ENCODE data around the gene C5orf58.
"Not testable (repeated sequence)": the region's sequence is repeated elsewhere in the genome, so short reads cannot be mapped to it uniquely, and the experiment has no call there.

Gene C5orf58

DNA sequence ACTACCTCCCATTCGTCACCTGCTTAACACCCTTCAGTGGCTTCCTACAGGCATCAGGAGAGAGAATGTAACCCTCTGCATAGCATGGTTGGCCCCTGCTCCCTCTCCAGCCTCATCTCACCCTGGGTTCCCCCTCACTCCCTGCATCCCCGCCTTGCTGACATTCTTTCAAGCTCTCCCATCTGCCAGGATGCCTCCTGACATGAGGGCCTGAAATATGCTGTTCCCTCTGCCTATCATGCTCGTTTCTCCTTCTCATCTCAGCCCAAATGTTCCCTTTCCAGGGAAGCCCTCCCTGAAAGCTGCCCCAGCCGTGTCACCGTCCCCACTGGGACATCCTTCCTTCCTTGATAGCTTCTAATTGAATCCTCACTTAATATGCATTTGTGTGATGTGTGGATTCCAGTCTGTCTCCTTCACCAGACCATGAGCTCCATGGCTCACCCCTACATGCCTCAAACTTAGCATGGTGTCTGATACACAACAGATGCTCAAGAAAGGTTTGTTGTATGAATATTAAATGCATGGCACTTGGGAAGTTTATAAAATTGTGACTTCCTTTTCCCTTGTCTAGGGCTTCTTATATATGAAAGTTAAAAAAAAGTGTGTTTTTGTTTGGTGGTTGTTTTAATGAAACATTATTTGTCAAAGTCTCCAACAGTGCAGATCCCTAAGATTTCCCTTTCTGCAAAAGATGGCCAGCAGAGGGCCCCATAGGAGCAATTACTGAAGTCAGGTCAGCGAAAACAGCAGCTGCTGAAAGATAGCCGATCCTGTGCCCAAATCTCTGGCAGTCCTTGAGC lies 7.3 kb upstream of the C5orf58 start:
- peak; percentile 78 for DNase-seq

DNA sequence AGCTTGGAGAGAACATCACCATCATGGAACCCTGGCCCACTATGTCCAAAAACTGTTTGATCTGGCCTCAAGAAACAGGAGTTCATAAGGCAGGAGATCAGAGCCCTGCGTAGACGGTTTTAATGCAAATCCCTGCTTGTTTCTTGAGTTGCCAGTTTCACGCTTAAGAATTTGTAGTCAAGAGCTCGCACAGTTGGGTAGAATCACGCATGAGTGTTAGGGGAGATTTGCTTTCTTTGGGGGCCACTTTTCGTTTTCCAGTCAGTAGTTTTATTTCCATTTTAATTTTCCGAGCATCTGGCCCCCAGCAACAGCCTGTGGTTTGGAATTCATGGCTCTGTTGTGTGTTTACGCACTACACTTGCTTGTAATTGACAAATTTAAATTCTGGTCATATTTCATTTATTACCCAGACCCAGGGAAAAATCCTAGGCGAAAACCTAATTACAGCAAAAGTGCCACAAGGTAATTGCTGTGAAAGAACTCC lies 6.6 kb upstream of the C5orf58 start:
- no peak for DNase-seq

DNA sequence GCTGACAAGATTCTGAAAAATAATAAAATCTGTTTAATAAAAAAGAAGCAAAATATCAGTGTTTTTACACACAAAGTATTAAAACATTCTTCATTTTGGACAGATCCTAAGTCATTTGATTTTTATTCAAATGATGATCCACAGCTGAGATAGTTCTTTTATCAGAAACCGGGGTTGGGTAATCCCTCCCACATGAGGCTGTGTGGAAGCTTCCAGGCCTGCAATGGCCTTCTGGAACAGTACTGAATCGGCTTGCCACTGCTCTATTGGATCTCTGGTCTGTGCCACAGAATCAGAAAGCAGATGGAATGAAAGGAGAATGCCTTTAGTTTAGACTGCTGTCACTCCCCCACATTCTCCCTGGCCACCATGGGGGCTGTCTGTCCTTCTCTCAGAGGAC lies 6.1 kb upstream of the C5orf58 start:
- no peak for DNase-seq

DNA sequence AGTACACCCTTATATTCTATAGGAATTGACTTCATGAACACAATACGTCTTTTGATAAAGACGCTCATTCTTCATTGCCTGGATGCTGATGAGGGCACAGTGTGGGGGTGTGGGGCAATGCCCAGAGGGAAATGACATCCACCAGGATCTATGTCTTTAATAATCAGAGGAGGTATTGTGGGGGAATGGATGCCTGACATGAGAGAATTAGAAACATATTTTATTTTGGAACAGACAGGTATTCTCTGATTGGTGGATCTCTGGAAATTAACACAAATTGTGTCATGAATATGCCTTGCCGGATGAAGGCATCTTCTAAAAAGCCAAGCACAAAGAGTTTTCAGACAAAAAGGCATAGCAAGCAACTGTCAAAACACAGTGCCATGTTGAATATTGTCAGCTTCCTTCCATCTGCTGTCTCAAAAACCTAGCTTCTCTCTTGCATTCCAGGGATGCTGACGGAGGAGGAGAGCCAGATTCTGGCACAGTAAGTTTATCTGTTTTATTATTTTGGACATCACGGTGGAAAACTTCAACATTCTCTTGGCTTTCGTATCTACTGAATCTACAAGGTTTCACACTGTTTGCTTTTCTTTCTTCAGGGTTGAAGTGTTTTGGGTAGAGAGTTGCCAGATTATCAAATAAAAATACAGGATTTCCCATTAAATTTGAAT lies 3.9 kb upstream of the C5orf58 start:
- DNase-seq = no peak

DNA sequence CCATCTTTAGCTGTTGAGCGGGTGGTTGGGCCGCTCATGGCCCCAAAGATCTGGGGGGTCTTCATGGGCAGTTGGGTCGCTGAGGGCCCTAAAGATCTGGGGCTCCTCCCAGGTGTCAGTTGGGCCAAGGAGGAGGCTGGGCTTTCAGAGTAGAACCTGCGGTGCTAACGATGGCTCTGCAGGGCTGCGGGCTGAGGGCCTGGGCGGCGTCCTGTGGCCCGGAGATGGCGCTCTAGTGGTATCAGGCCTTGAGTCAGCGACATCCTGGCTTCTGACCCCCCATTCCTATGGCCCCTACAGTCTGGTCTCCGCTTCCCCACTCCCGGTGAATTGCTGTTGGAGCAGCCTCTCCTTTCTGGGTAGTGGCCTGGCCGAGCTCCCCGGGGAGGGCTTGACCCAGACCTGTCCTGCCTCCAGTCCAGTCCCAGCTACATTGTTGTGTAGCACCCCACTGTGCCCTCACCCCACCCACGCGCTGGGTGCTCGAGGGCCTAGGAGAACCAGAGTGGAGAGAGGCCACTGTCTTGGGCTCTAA lies 640 bp downstream of the C5orf58 start:
- DNase-seq = no peak

DNA sequence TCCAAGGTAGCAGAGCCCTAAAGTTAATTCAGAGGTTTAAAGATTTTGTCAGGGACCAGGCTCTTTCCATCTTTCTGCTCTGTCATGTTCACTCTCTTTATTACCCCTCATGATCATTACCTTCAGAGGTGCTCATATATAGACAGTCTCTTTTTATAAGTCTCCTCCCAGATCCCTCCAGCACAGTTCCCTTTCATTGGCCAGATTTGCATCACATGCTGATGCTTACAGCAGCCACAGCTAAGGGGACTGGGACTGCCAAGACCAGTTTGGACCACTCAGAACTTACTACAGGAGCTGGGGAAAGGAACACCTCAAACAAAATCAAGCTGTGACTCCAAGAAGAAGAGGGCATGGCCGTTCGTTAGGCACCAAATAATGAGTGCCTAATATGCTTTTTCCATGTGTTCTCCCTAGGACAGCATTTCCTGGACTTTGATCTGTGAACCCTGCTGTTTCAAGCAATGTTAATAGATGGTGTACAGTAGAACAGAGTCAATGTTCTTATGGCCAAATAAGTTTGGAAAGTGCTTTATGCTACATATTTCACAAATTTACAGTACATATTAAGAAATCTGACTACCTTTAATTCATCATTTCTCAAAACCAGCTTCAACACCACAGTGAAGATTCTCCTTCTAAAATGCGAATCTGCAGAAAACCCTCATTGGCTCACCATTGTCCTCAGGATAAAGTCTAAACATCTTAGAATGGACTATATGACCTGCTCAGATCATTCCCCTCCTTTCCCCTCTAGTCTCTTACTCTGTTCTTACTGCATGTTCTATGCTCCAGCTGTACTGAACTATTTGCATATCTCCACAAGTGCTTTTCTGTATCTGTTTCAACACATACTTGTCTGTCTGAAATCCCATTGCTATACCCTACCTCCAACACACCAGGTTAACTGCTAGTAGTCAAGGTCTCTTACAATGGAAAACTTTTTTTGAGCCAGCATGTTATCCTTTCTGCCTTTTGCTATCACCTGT lies 3.4 kb downstream of the C5orf58 start:
- no peak for DNase-seq

DNA sequence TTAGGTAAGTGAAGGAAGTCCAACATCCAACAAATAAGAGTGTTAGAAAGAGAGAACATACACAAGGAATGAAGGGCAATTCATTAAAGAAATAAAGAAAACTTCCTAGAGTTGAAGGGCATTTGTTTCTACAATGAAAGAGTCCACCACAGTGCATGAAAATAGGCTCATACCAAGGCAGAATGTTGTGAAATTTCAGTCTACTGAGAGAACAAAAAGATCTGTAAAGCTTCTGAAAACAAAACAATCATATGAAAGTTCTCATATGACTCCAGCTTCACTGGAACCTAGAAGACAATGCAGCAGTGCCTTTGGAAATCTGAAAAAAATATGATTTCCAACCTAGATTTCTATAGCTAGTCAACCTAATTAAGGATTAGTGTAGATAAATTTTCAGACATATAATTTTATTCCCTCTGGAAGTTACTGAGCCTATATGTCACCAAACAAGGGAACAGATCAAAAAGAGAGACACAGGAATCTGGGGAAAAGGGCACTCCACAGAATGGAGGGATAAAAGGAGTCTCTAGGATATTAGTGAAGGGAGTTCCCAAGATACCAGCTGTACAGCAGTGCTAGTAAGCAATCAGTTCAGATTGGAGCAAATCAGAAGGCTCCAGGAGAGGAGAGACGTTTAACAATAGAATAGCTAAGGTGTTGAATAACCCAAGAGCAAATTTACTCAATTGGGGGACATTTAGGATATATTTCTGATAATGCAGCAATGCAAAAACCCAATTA lies 5.8 kb downstream of the C5orf58 start:
- no peak for DNase-seq

DNA sequence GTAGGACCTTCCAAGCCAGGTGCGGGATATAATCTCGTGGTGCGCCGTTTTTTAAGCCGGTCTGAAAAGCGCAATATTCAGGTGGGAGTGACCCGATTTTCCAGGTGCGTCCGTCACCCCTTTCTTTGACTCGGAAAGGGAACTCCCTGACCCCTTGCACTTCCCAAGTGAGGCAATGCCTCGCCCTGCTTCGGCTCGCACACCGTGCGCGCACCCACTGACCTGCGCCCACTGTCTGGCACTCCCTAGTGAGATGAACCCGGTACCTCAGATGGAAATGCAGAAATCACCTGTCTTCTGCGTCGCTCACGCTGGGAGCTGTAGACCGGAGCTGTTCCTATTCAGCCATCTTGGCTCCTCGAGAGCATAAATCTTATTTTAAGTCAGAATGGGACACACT lies 12.7 kb downstream of the C5orf58 start:
- DNase-seq = not testable (repeated sequence)

DNA sequence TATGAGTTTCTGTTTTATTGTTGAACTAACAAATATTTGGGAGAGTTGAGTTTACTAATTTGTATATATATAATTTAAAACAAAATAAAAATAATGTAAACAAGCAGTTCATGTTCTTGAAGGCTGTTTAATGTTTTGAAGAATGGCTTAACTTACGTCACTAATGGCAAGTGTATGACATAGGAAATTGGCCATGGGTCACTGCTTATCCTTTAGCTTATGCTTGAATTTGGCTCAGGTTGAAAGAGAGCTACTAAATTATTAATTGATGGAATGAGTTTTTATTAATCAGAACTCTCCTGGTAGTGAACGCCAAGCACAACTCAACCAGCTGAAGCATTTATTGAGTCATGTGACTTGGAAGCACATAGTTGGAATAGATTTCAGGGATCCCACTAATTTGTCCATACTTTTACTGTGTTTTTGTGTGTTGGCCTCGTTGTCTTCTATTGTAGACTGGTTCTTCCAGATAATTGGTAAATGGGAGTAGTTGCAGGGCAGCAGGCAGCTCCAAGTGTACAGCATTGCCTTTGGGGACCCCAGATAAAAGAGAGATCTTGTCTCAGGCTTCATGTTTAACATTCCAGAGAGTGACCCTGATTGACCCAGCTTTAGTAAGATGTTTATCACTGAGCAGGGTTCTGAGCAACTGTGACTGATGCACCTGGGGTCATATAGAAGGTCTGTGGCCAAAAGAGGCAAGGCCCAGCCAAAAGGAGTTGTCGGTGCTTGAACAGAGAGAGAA lies 13.5 kb downstream of the C5orf58 start:
- DNase-seq = no peak

DNA sequence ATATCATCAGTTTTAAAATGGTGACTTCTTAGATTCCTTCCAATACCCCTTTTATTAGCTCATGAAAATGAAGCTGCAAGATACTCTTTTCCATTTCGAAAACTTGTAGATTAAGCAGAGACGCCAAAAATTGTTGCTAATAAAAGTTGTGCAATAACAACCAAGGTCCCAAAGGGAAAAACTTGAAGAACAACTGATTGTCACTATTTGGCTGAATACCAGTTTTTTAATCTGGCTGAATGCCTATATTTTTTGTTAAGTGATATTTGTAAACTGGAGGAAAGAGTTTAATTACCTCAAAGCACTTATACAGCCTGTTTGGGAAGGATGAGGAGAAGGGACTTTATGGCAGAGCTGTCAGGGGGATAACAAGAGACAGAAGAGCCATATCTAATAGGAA lies 14.6 kb downstream of the C5orf58 start:
- DNase-seq = no peak

DNA sequence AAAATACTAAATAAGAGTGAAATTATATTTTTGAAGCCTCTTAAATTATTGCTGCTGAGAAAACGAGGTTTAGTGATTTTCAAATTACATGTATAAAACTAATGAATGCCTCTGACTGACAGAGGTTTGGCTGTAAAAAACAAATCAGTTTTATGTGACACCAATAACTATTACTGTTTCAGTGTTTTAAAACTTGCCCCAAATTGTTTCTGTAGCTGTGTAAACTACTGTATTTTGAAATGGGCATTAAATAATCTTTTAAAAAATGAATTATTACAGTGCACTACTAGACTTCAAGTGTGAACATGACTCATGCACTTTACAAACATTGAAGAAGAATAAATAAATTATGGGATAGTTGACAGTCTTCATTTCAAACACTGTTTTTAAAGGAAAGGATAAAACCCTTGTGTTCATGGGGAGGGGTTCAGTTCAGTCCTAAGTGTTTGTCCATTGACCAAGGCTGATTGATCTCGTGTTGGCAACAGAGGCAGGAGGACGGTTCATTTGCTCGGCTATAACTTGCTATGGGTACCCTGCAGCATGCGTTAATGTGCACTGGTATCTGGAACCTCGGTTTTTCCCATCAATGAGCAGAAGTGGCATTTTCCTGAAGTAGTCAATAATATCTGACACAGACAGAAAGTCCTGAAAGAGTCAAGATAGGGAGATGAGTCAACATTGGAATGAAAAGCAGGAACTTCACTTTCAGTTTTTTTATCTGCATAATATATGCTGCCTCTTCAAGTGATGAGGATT lies 15.6 kb downstream of the C5orf58 start:
- DNase-seq = peak; percentile 58

DNA sequence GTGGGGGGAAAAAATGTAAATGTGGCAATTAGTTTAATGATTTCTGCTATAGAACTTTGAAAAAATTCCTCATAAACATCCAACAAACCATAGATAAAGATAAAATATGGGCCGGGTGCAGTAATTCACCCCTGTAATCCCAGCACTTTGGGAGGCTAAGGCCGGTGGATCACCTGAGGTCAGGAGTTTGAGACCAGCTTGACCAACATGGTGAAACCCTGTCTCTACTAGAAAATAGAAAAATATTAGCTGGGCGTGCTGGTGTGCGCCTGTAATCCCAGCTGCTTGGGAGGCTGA lies 16.1 kb downstream of the C5orf58 start:
- DNase-seq = not testable (repeated sequence)

DNA sequence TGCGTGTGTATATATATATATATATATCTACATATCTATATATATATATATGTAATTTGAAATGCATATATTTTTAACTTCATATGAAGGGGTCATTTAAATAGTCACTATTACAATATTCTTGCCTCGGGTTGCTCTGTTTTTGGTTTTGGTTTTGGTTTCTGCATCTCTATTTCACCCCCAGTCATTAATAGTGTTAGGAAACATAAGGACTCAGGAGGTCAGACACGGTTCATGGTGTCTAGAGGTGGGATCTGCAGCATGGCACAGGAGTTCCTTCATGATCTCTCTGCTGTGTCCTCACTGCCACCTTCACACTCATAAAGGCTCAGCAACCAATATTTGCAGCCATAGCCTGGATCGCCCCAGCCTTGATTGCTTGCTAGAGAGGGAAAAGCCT lies 16.6 kb downstream of the C5orf58 start:
- no peak for DNase-seq

DNA sequence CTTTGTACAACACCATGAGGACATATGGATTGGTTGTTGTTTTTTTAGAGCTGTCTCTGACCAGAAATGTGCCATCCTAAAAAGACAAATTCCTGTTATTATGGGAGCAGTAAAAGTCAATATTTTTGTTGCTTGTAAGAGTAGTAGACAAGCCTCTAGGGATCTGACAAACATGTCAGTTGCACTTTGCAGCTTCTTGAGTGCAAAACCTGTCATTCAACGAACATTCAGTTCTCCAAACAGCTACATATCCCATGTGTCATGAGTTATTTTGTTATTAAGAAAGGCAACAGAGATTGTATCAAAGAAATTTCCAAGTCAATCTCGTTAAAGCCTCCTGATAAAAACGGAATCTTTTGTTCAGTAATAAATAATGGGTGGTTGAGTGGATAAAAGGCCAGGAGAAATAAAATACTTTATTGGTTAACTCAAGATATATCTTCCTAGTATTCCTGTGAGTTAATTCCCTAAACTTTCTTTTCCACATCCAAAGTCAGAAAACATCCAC lies 18.1 kb downstream of the C5orf58 start:
- DNase-seq = no peak

DNA sequence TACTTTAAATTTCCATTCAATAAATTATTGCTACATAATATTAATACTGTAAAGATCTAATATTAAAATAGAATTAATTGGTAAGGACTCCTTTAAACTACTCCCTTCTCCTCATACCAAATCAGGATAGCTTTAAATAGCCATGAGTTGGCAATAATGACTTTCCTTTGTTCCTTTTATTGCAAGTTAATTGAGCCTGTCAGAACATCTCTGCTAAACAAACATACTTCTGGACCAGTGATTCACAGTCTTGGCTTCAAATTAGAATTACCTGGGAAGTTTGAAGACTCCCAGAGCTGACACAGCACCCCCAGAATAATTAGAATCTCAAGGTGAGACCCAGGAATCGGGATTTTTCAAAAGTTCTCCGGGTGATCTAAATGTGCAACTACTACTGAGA lies 18.7 kb downstream of the C5orf58 start:
- DNase-seq = no peak

DNA sequence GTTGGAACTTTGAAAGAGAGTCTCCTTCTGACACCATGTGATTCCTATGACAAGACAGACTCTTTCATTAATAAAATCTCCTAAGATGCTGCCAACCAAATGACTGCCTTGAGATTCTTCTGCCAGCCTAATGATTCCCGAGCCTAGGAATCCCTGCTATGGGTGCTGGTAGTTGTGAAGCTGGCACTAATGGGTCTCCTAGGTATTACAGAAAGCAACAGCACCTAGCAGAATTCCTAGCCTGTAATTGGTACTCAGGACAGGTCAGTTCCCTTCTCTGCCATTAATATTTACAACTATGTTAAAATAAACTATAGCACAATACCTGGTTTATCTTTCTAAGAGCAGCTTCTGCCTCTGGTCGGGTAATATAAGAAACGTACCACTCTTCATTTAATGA lies 19.3 kb downstream of the C5orf58 start:
- no peak for DNase-seq

DNA sequence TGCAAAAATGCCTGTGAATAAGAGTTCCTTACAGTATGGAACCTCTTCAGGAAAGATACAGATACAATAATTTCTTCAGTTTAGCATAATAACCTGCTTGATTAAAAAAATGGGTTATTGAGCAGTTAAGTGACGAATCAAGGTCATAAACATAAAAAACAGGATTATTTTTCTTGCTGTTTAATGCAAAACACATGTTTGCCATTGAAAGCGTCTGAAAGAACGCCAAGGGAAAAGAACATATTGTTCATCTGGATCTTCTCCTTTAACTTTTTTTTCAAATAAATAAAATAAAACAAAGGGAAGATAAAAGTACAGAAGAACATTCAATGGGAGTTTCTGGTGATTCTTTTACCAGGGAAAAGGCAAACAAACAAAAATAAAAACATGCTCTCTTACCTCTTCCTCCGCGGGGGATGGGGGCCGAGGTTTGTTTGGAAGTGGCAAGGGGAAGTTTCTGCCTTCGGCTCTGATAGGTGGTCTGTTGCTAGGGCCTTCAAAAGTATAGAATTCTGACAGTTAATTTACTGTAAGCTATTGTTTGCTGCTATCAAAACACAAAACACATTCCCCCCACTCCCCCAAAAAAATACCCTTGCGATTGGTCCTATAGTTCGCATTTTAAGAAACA lies 20.1 kb downstream of the C5orf58 start:
- DNase-seq = no peak

DNA sequence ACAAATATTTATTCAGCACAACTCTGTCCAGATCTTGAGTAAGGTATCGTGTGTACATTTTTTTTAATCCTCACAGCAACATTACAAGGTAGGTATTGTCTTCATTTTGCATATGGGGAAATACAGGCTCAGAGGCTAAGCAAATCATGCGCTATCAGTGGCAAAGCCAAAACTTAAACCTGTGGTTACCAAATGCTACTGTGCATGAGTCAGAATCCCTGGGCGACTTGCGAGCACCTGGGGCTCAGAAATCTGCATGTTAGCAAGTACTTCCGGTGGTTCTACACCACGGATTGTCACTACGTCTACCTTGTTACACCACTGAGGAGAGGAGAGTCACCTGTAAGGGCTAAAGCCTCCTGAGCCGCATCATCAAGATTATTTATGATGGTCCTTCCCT lies 21.3 kb downstream of the C5orf58 start:
- no peak for DNase-seq

DNA sequence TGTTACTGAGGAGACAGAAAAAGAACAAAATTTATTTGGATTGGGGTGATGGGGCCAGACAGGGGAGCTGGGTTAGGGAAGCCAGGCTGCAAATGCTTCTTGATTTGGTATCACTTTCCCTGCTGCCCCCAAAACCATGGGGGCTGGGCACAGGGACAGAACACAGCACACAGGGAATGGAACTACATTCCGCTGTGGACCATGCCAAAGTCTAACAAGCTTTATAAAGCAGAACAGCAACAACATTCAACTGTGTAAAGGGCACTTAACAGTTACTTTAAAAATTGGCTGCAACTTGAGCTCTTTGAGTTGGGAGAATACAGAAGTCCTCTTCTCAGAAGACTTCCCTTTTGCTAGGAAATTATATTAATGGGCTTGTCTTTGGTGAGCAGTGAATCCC lies 23.8 kb downstream of the C5orf58 start:
- no peak for DNase-seq

DNA sequence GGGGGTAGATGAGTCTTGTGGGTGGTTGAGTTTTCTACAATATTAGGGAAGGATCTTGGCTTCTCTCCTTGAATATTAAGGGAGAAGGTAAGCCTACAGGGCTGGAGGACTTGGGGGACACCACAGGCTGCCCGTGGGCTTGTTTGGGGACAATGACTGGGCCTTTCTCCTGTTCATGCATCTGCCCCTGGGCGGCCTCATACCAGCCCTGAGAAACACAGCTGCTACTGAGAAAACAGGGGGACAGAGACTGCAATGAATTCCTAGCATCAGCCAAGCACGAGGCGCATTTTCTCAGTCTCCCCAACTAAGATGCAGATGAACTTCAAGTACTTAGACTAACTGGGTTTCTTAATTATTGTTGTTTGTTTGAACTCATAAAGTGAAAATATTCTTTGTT lies 24.6 kb downstream of the C5orf58 start:
- DNase-seq = no peak
